ENCODE results near the gene SEPHS2. TPM values are rescaled to one million over a fixed set of nuclear protein-coding genes. Genes with fewer than 3 reads are reported as not detected.

SEPHS2 gene
- total RNA-seq, 1 donor from 2014 or later, result 42.6 TPM

DNA sequence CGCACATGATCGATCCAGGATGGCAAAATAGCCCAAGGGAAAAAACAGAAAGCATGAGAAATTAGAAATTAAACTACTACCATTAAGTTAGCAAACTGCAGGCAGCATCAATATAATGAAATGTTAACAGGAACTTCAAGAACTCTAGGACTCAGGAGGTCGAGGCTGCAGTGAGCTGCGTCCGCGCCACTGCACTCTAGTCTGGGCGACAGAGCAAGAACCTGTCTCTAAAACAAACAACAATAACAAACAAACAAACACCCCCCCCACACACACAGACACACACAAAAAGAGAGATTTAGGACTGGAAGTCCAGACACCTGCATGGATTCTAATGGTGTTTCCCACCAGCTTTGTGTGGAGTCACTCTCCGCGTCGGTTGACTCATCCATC is 525 bp upstream of the SEPHS2 start:
- TF ChIP-seq CTCF (IDR thresholded peaks at IDR 0.05; ENCODE audit: unreplicated experiment), result no peak

GRCh38 chr16:30445149-30445407 is 596 bp downstream of the SEPHS2 start:
- peaks cover 11% of the 10 kb centered on the region for H3K4me1 Mint-ChIP-seq (ENCODE audit: low read depth)
- DNase-seq (ENCODE audit: low spot score, unreplicated experiment), result no peak
- peak overlapping the region; percentile 80 for H3K27ac Mint-ChIP-seq
- peak overlapping the region; percentile 81 for H3K4me3 Mint-ChIP-seq (ENCODE audit: low read depth)
- H3K27me3 Mint-ChIP-seq, result no peaks in the 10 kb centered on the region
- no peak for TF ChIP-seq CTCF (IDR thresholded peaks at IDR 0.05; ENCODE audit: unreplicated experiment)
- peaks cover 18% of the 10 kb centered on the region for H3K9me3 Mint-ChIP-seq (ENCODE audit: low read depth)
- peaks cover 30% of the 10 kb centered on the region for H3K36me3 Mint-ChIP-seq (ENCODE audit: insufficient read depth)

More for the DNA sequence above, 525 bp upstream of the SEPHS2 start:
- peaks cover 18% of the 10 kb centered on the region for H3K9me3 Mint-ChIP-seq (ENCODE audit: low read depth)
- DNase-seq (ENCODE audit: low spot score, unreplicated experiment), result no peak
- H3K4me1 Mint-ChIP-seq (ENCODE audit: low read depth), result peaks cover 11% of the 10 kb centered on the region
- no peaks in the 10 kb centered on the region for H3K27me3 Mint-ChIP-seq
- H3K4me3 Mint-ChIP-seq (ENCODE audit: low read depth), result peak overlapping the region; percentile 81
- peaks cover 30% of the 10 kb centered on the region for H3K36me3 Mint-ChIP-seq (ENCODE audit: insufficient read depth)
- peak overlapping the region; percentile 96 for H3K27ac Mint-ChIP-seq

GRCh38 chr16:30444231-30445148 is 1.2 kb downstream of the SEPHS2 start:
- TF ChIP-seq CTCF (IDR thresholded peaks at IDR 0.05; ENCODE audit: unreplicated experiment), result no peak
- Mint-ChIP-seq H3K27me3 (no peaks in the 10 kb centered on the region), H3K4me3 (ENCODE audit: low read depth) (peak overlapping the region; percentile 81), H3K36me3 (ENCODE audit: insufficient read depth) (peaks cover 30% of the 10 kb centered on the region), H3K9me3 (ENCODE audit: low read depth) (peaks cover 18% of the 10 kb centered on the region), H3K27ac (peak overlapping the region; percentile 80), H3K4me1 (ENCODE audit: low read depth) (peaks cover 11% of the 10 kb centered on the region)
- DNase-seq (ENCODE audit: low spot score, unreplicated experiment), result no peak

DNA sequence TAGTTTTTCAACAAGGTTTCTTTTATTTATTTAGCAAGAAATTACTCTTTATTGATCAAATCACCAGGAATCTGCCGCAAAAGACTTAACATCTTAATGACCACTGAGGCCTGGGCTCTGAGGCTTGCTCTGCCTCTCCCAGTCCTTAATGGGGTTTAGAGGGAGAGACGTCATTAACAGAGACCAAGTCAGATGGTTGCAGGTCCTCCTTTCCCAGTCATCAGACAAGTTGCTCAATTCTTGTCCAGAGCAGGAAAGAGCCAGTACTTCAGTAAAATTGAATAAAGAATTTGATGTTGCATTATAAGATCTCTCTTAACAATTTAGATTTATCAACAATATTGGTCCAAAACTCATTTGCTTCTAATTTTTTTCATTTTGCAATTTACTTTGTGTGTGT is 2.0 kb downstream of the SEPHS2 start:
- TF ChIP-seq CTCF (IDR thresholded peaks at IDR 0.05; ENCODE audit: unreplicated experiment), result no peak
- DNase-seq (ENCODE audit: low spot score, unreplicated experiment), result no peak
- Mint-ChIP-seq H3K27ac (no peak overlapping the region), H3K9me3 (ENCODE audit: low read depth) (peaks cover 18% of the 10 kb centered on the region), H3K4me3 (ENCODE audit: low read depth) (peak overlapping the region; percentile 55), H3K4me1 (ENCODE audit: low read depth) (peaks cover 11% of the 10 kb centered on the region), H3K27me3 (no peaks in the 10 kb centered on the region), H3K36me3 (ENCODE audit: insufficient read depth) (peaks cover 30% of the 10 kb centered on the region)

DNA sequence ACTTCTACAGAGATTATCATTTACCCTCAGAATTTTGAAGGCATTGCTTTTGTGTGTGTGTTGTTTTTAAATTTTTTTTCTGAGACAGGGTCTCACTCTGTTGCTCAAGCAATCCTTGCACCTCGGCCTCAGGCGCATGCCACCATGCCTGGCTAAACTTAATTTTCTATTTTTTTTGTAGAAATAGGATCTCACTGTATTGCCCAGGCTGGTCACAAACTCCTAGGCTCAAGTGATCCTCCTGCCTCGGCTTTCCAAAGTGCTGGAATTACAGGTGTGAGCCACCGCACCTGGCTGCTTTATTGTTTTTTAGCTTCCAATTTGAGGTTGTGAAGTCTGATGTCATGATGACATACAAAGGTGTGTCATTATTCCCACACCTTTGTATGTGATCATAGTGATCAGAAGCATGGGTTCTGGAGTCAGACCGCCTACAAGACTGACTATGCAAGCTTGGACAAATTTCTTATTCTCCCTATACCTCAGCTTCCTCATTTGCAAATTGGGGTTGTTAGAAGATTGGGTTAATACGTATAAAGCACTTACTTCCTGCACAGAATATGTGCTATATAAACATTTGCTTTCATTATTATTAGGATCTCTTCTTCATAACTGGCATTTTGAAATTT is 5.8 kb downstream of the SEPHS2 start:
- H3K4me3 Mint-ChIP-seq (ENCODE audit: low read depth), result no peak overlapping the region
- no peak for DNase-seq (ENCODE audit: low spot score, unreplicated experiment)

More for the DNA sequence above, 5.8 kb downstream of the SEPHS2 start:
- peaks cover 4% of the 10 kb centered on the region for H3K4me1 Mint-ChIP-seq (ENCODE audit: low read depth)
- H3K27me3 Mint-ChIP-seq, result peaks cover 2% of the 10 kb centered on the region
- TF ChIP-seq CTCF (IDR thresholded peaks at IDR 0.05; ENCODE audit: unreplicated experiment), result no peak
- peaks cover 19% of the 10 kb centered on the region for H3K36me3 Mint-ChIP-seq (ENCODE audit: insufficient read depth)
- H3K27ac Mint-ChIP-seq, result no peak overlapping the region
- H3K9me3 Mint-ChIP-seq (ENCODE audit: low read depth), result peaks cover 15% of the 10 kb centered on the region
